ENCODE measurements around the gene SLC16A1. TPM values are rescaled to one million over a fixed set of nuclear protein-coding genes. Genes with fewer than 3 reads are reported as not detected.

SLC16A1 gene
- polyA plus RNA-seq, 3 donors: 2.4 to 13.1 (median 10.3) TPM

DNA sequence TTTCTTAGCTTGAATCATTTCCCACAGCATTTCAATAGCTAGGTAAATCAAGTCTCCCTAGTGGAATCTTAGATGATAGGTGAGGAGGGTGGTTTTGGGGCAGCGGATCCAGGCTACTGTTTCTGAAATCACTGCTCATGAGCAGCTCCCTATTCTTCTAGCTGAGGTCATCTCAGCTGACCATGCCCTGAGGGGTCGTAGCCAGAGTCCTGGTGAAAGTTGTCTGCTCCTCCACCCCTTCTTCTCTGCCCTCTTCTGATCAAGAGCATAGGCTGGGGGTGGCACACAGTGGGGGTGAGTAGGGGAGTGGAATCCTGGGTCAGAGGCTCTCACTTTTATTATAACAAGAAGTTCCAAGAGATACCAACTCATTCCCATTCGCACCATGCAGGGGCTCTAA lies 76.2 kb downstream of the SLC16A1 start:
- TF ChIP-seq, protein P1, sequence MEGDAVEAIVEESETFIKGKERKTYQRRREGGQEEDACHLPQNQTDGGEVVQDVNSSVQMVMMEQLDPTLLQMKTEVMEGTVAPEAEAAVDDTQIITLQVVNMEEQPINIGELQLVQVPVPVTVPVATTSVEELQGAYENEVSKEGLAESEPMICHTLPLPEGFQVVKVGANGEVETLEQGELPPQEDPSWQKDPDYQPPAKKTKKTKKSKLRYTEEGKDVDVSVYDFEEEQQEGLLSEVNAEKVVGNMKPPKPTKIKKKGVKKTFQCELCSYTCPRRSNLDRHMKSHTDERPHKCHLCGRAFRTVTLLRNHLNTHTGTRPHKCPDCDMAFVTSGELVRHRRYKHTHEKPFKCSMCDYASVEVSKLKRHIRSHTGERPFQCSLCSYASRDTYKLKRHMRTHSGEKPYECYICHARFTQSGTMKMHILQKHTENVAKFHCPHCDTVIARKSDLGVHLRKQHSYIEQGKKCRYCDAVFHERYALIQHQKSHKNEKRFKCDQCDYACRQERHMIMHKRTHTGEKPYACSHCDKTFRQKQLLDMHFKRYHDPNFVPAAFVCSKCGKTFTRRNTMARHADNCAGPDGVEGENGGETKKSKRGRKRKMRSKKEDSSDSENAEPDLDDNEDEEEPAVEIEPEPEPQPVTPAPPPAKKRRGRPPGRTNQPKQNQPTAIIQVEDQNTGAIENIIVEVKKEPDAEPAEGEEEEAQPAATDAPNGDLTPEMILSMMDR (IDR thresholded peaks at IDR 0.05): no peak
- H4K20me1 ChIP-seq (ENCODE audit: insufficient read depth, low read length): no peaks in the 10 kb centered on the region
- no peak overlapping the region for H3K27ac Mint-ChIP-seq
- H3K36me3 Mint-ChIP-seq: no peaks in the 10 kb centered on the region
- H3K27ac ChIP-seq (ENCODE audit: low read depth in 1 of 2, low read length in 2 of 2): no peak overlapping the region
- no peak overlapping the region for H2AFZ ChIP-seq (ENCODE audit: insufficient read depth, low read depth, low read length, poor library complexity, severe bottlenecking)
- no peak overlapping the region for H3K9ac ChIP-seq (ENCODE audit: insufficient read depth, low read length, poor library complexity, severe bottlenecking)
- no peak overlapping the region for H3K4me3 Mint-ChIP-seq
- WGBS (ENCODE audit: insufficient coverage): 100% methylated on average over 1 of the region's 3 CpGs
- no peaks in the 10 kb centered on the region for H3K36me3 ChIP-seq (replicated peaks in 1 of 2; ENCODE audit: control insufficient read depth in 1 of 2, insufficient read depth in 2 of 2, low read length in 2 of 2)
- peaks cover 30% of the 10 kb centered on the region for H3K4me1 Mint-ChIP-seq
- intact Hi-C loops (cut with micrococcal nuclease): loop anchor here in 1 of 2 donors (10.0 kb wide), 1 partner anchor 165 kb away; no protein-coding TSS in a partner anchor
- no peak overlapping the region for H3K4me2 ChIP-seq (replicated peaks; ENCODE audit: extremely low read depth, low read length, poor library complexity, severe bottlenecking)
- peaks cover 0 to 3% (median 0%) of the 10 kb centered on the region in 7 donors for H3K9me3 Mint-ChIP-seq
- no peak for DNase-seq
- H3K79me2 ChIP-seq (ENCODE audit: insufficient read depth, low read length): no peaks in the 10 kb centered on the region
- peaks cover 6 to 16% (median 13%) of the 10 kb centered on the region in 3 donors for H3K27me3 Mint-ChIP-seq (ENCODE audit: low read depth in 3 of 3)
- H3K4me1 ChIP-seq (ENCODE audit: control insufficient read depth in 1 of 2, insufficient read depth in 2 of 2, low read length in 2 of 2): peaks cover 29 to 30% of the 10 kb centered on the region in 2 donors
- no peak overlapping the region for H3K4me3 ChIP-seq (replicated peaks in 1 of 3; ENCODE audit: low read depth in 2 of 3, low read length in 3 of 3)
- H3K9me3 ChIP-seq (replicated peaks in 1 of 2; ENCODE audit: control insufficient read depth in 1 of 2, insufficient read depth in 1 of 2, low read length in 2 of 2): no peaks in the 10 kb centered on the region
- no peaks in the 10 kb centered on the region for H3K27me3 ChIP-seq (ENCODE audit: control insufficient read depth in 2 of 2, insufficient read depth in 2 of 2, low read length in 2 of 2)

DNA sequence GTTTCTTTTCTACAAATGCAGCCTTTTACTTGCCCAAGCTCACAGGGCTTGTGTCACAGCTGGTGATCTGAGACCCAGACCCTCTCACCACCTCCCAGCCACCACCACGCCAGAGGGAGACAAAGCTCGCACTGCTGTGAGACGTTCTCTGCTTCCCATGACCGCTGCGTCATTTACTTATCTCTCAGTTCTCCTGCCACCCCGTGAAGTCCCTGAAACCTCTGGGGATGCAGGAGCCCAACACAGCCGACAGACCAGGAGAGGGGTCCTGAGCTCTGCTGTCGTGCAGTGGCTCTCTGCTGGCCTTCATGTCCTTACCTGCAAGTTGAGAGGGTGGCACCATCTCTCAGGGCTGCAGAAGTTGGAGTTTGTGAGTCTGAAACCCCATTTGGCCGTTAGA lies 77.7 kb downstream of the SLC16A1 start:
- peaks cover 24 to 33% of the 10 kb centered on the region in 2 donors for H3K4me1 ChIP-seq (ENCODE audit: control insufficient read depth in 1 of 2, insufficient read depth in 2 of 2, low read length in 2 of 2)
- no peaks in the 10 kb centered on the region for H3K79me2 ChIP-seq (ENCODE audit: insufficient read depth, low read length)
- TF ChIP-seq, protein P1 (IDR thresholded peaks at IDR 0.05): no peak
- Mint-ChIP-seq H3K9me3 (peaks cover 0 to 3% (median 0%) of the 10 kb centered on the region in 7 donors), H3K4me3 (no peak overlapping the region), H3K4me1 (peaks cover 34% of the 10 kb centered on the region), H3K36me3 (no peaks in the 10 kb centered on the region), H3K27ac (peak overlapping the region in 2 of 7 donors; percentile 36 to 65), H3K27me3 (ENCODE audit: low read depth in 3 of 3) (peaks cover 7 to 16% (median 13%) of the 10 kb centered on the region in 3 donors)
- H3K9ac ChIP-seq (ENCODE audit: insufficient read depth, low read length, poor library complexity, severe bottlenecking): no peak overlapping the region
- no peak overlapping the region for H3K27ac ChIP-seq (ENCODE audit: low read depth in 1 of 2, low read length in 2 of 2)
- no peak overlapping the region for H3K4me2 ChIP-seq (replicated peaks; ENCODE audit: extremely low read depth, low read length, poor library complexity, severe bottlenecking)
- no peaks in the 10 kb centered on the region for H4K20me1 ChIP-seq (ENCODE audit: insufficient read depth, low read length)
- H3K27me3 ChIP-seq (ENCODE audit: control insufficient read depth in 2 of 2, insufficient read depth in 2 of 2, low read length in 2 of 2): no peaks in the 10 kb centered on the region
- DNase-seq: no peak
- H2AFZ ChIP-seq (ENCODE audit: insufficient read depth, low read depth, low read length, poor library complexity, severe bottlenecking): no peak overlapping the region
- 89% methylated on average over 8 of the region's 9 CpGs for WGBS (ENCODE audit: insufficient coverage)
- H3K36me3 ChIP-seq (replicated peaks in 1 of 2; ENCODE audit: control insufficient read depth in 1 of 2, insufficient read depth in 2 of 2, low read length in 2 of 2): no peaks in the 10 kb centered on the region
- intact Hi-C loops (cut with micrococcal nuclease): no loop called here
- no peak overlapping the region for H3K4me3 ChIP-seq (replicated peaks in 1 of 3; ENCODE audit: low read depth in 2 of 3, low read length in 3 of 3)
- no peaks in the 10 kb centered on the region for H3K9me3 ChIP-seq (replicated peaks in 1 of 2; ENCODE audit: control insufficient read depth in 1 of 2, insufficient read depth in 1 of 2, low read length in 2 of 2)
